ENCODE measurements around the gene GGA2.

The GGA2 gene

GRCh38 chr16:23416816-23417215, 93.5 kb downstream of the GGA2 start:
- H4K20me1 ChIP-seq (ENCODE audit: insufficient read depth): no peaks in the 10 kb centered on the region
- H3K4me3 ChIP-seq (IDR thresholded peaks at IDR 0.05; ENCODE audit: insufficient read depth, low read depth, low read length): no peak overlapping the region
- no peaks in the 10 kb centered on the region for H3K27me3 ChIP-seq (ENCODE audit: insufficient read depth, low read depth)
- peaks cover 8% of the 10 kb centered on the region for H3K4me1 ChIP-seq (ENCODE audit: low read depth, poor library complexity, severe bottlenecking)
- no peaks in the 10 kb centered on the region for H3K79me2 ChIP-seq (ENCODE audit: insufficient read depth, low read depth)
- no peaks in the 10 kb centered on the region; the same call in 1 of the 2 replicates for H3K36me3 ChIP-seq (ENCODE audit: insufficient read depth)
- no peak for TF ChIP-seq CTCF (conservative IDR thresholded peaks at IDR 0.05; ENCODE audit: low read depth, low read length)
- no peak overlapping the region for H2AFZ ChIP-seq (ENCODE audit: low read depth)
- H3K27ac ChIP-seq: no peak overlapping the region
- H3K4me2 ChIP-seq: no peak overlapping the region
- no peak overlapping the region for H3K9ac ChIP-seq

- Histone ChIP-seq H3K4me3 (IDR thresholded peaks at IDR 0.05; ENCODE audit: insufficient read depth, low read depth, low read length) (no peak overlapping the region), H3K27me3 (ENCODE audit: insufficient read depth, low read depth) (no peaks in the 10 kb centered on the region), H3K4me2 (no peak overlapping the region), H4K20me1 (ENCODE audit: insufficient read depth) (no peaks in the 10 kb centered on the region), H3K9ac (no peak overlapping the region), H3K4me1 (ENCODE audit: low read depth, poor library complexity, severe bottlenecking) (peaks cover 8% of the 10 kb centered on the region), H3K36me3 (ENCODE audit: insufficient read depth) (no peaks in the 10 kb centered on the region; the same call in 1 of the 2 replicates), H3K27ac (no peak overlapping the region), H2AFZ (ENCODE audit: low read depth) (no peak overlapping the region), H3K79me2 (ENCODE audit: insufficient read depth, low read depth) (no peaks in the 10 kb centered on the region)
- TF ChIP-seq CTCF (conservative IDR thresholded peaks at IDR 0.05; ENCODE audit: low read depth, low read length): no peak
Observed at GRCh38 chr16:23414731-23415130, 95.6 kb downstream of the GGA2 start.

All from KMS-11 (cell line).